ENCODE data around the gene NCOR1.

The NCOR1 gene

GRCh38 chr17:16037636-16038035 lies 177.7 kb downstream of the NCOR1 start:
- DNase-seq (ENCODE audit: low read depth in 2 of 2, low spot score in 1 of 2) = no peak

GRCh38 chr17:16036261-16036660 lies 179.1 kb downstream of the NCOR1 start:
- DNase-seq (ENCODE audit: low read depth in 2 of 2, low spot score in 1 of 2) = no peak

GRCh38 chr17:16033729-16034349 lies 181.5 kb downstream of the NCOR1 start:
- no peak for DNase-seq (ENCODE audit: low read depth in 2 of 2, low spot score in 1 of 2)

GRCh38 chr17:16027708-16028584 lies 187.4 kb downstream of the NCOR1 start:
- DNase-seq (ENCODE audit: low read depth in 2 of 2, low spot score in 1 of 2) = peak; percentile 10 to 16

GRCh38 chr17:16026895-16027294 lies 188.4 kb downstream of the NCOR1 start:
- DNase-seq (ENCODE audit: low read depth in 2 of 2, low spot score in 1 of 2) = no peak

- DNase-seq (ENCODE audit: low read depth in 2 of 2, low spot score in 1 of 2) = no peak
Measured at GRCh38 chr17:16025202-16025601, 190.1 kb downstream of the NCOR1 start.

- DNase-seq (ENCODE audit: low read depth in 2 of 2, low spot score in 1 of 2) = no peak
Measured at GRCh38 chr17:16023881-16024280, 191.5 kb downstream of the NCOR1 start.

- DNase-seq (ENCODE audit: low read depth in 2 of 2, low spot score in 1 of 2) = no peak
Measured at GRCh38 chr17:16019347-16019746, 196.0 kb downstream of the NCOR1 start.

GRCh38 chr17:16013943-16014407 lies 201.4 kb downstream of the NCOR1 start:
- DNase-seq (ENCODE audit: low read depth in 2 of 2, low spot score in 1 of 2) = no peak

GRCh38 chr17:16007439-16007838 lies 207.9 kb downstream of the NCOR1 start:
- DNase-seq (ENCODE audit: low read depth in 2 of 2, low spot score in 1 of 2) = no peak

- no peak for DNase-seq (ENCODE audit: low read depth in 2 of 2, low spot score in 1 of 2)
Measured at GRCh38 chr17:16005636-16006035, 209.7 kb downstream of the NCOR1 start.

- DNase-seq (ENCODE audit: low read depth in 2 of 2, low spot score in 1 of 2) = no peak
Measured at GRCh38 chr17:16003841-16004240, 211.5 kb downstream of the NCOR1 start.

- no peak for DNase-seq (ENCODE audit: low read depth in 2 of 2, low spot score in 1 of 2)
Measured at GRCh38 chr17:16002708-16003260, 212.6 kb downstream of the NCOR1 start.

GRCh38 chr17:16001226-16001897 lies 214.0 kb downstream of the NCOR1 start:
- no peak for DNase-seq (ENCODE audit: low read depth in 2 of 2, low spot score in 1 of 2)

- DNase-seq (ENCODE audit: low read depth in 2 of 2, low spot score in 1 of 2) = peak in 1 of 2 donors; percentile 15
Measured at GRCh38 chr17:15999974-16000827, 215.1 kb downstream of the NCOR1 start.

GRCh38 chr17:15999141-15999973 lies 216.0 kb downstream of the NCOR1 start, which contains the start of the genes TTC19 and ZSWIM7:
TTC19 (plus strand) TSS chr17:15999824; CDS start chr17:15999849, 25 bp downstream.
ZSWIM7 (minus strand) TSS chr17:15999704; CDS start chr17:15999594, 110 bp downstream.
- peak; percentile 74 to 89 for DNase-seq (ENCODE audit: low read depth in 2 of 2, low spot score in 1 of 2)

- no peak for DNase-seq (ENCODE audit: low read depth in 2 of 2, low spot score in 1 of 2)
Measured at GRCh38 chr17:15998031-15998562, 217.2 kb downstream of the NCOR1 start.

- no peak for DNase-seq (ENCODE audit: low read depth in 2 of 2, low spot score in 1 of 2)
Measured at GRCh38 chr17:15996322-15996721, 219.0 kb downstream of the NCOR1 start.

Data from stimulated activated CD8-positive, alpha-beta memory T cell treated with anti-CD3 and anti-CD28 coated beads, Interleukin-4, amount 100 ng/mL, for 4 hours (primary cell).